ENCODE measurements around the gene STARD13.

DNA sequence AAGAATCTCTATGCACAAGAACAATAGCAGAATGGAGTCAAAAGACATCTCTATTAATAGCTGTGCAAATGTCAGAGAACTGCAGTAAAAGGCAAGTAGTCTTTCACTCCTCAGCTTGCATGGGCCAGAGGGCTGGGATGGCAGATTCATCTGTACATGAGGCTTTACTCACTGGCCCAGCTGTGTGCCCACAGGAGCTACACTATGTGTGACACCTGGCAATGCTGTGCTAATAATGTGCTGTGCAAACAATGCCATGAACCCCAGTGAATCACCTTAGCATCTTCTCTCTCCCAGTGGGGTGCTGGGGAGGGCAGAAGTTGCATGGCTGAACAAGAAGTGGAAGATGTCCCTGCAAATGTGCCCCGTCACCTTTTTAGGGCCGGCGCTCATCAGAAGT lies 196.2 kb downstream of the STARD13 start:
- TF ChIP-seq, protein P1, sequence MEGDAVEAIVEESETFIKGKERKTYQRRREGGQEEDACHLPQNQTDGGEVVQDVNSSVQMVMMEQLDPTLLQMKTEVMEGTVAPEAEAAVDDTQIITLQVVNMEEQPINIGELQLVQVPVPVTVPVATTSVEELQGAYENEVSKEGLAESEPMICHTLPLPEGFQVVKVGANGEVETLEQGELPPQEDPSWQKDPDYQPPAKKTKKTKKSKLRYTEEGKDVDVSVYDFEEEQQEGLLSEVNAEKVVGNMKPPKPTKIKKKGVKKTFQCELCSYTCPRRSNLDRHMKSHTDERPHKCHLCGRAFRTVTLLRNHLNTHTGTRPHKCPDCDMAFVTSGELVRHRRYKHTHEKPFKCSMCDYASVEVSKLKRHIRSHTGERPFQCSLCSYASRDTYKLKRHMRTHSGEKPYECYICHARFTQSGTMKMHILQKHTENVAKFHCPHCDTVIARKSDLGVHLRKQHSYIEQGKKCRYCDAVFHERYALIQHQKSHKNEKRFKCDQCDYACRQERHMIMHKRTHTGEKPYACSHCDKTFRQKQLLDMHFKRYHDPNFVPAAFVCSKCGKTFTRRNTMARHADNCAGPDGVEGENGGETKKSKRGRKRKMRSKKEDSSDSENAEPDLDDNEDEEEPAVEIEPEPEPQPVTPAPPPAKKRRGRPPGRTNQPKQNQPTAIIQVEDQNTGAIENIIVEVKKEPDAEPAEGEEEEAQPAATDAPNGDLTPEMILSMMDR (IDR thresholded peaks at IDR 0.05; ENCODE audit: low read length) = no peak
- no peak for TF ChIP-seq EZH2 (optimal IDR thresholded peaks at IDR 0.05; ENCODE audit: low read depth, low read length)
- no peak for TF ChIP-seq EZH2phosphoT487 (IDR thresholded peaks at IDR 0.05; ENCODE audit: low read length)

Measured in MM.1S (cell line).